PC-9 (cell line): ENCODE results near the gene MACROD1. TPM values are rescaled to one million over a fixed set of nuclear protein-coding genes. Genes with fewer than 3 reads are reported as not detected.

ENCODE experiments used
- BruUV-seq: library from RNA; stranded (reverse); fragments of 400-500 nt; replicated peaks from 2 replicates; lab custom pipeline; 2021; lab: Mats Ljungman, UMichigan
- CTCF ChIA-PET: fragments of 300-600 bp; sonication (Branson Sonifier 250); formaldehyde crosslinking; loops from one replicate; lab custom pipeline; 2022; ENCODE audit warnings: antibody characterized with exemption; lab: Charles Lee
- POLR2A ChIA-PET: fragments of 300-600 bp; sonication (Branson Sonifier 250); formaldehyde crosslinking; loops from one replicate; lab custom pipeline; 2022; ENCODE audit warnings: antibody characterized with exemption; ENCODE audit not compliant: unreplicated experiment; lab: Charles Lee
- DNase-seq, 2 experiments: peaks; one replicate each; pipeline versions ENCODE4 v3.0.0 to v3.0.0-alpha.2; 2015 to 2022; ENCODE audit warnings: mixed read lengths in 1 of 2
- H2AFZ ChIP-seq: fragments of 200-600 bp; sonication (generic); 2 replicates; pipeline ENCODE4 v1.8.1; 2017; ENCODE audit warnings: antibody characterized with exemption
- H3F3A ChIP-seq: fragments of 200-600 bp; sonication (generic); 2 replicates; pipeline ENCODE4 v1.8.1; 2017; ENCODE audit warnings: antibody characterized with exemption, mild to moderate bottlenecking, low read depth; ENCODE audit not compliant: insufficient read depth
- H3K27ac ChIP-seq: fragments of 200-600 bp; sonication (generic); 2 replicates; pipeline ENCODE4 v1.6.1; 2016; ENCODE audit warnings: mixed run types
- H3K27me3 ChIP-seq: fragments of 200-600 bp; sonication (generic); 2 replicates; pipeline ENCODE4 v1.6.1; 2016; ENCODE audit warnings: low read depth, mixed run types; ENCODE audit not compliant: insufficient read depth
- H3K36me3 ChIP-seq: fragments of 200-600 bp; sonication (generic); 2 replicates; pipeline ENCODE4 v1.6.1; 2016; ENCODE audit warnings: low read depth, mixed run types
- H3K4me1 ChIP-seq: fragments of 200-600 bp; sonication (generic); replicated peaks from 2 replicates; pipeline ENCODE4 v1.6.1; 2016; ENCODE audit warnings: mixed run types; ENCODE audit not compliant: insufficient read depth
- H3K4me2 ChIP-seq: fragments of 200-600 bp; sonication (generic); 2 replicates; pipeline ENCODE4 v1.6.1; 2017; ENCODE audit warnings: mixed run types
- H3K4me3 ChIP-seq: fragments of 200-600 bp; sonication (generic); 2 replicates; pipeline ENCODE4 v1.6.1; 2016; ENCODE audit warnings: mixed run types
- H3K79me2 ChIP-seq: fragments of 200-600 bp; sonication (generic); 2 replicates; pipeline ENCODE4 v1.6.1; 2017; ENCODE audit warnings: low read depth, mixed run types
- H3K9me2 ChIP-seq: fragments of 200-600 bp; sonication (generic); 2 replicates; pipeline ENCODE4 v1.8.1; 2017; ENCODE audit warnings: mild to moderate bottlenecking; ENCODE audit not compliant: insufficient read depth
- H3K9me3 ChIP-seq: fragments of 200-600 bp; sonication (generic); 2 replicates; pipeline ENCODE4 v1.8.1; 2016; ENCODE audit warnings: low read depth; ENCODE audit not compliant: insufficient read depth
- H4K20me1 ChIP-seq: fragments of 200-600 bp; sonication (generic); 2 replicates; pipeline ENCODE4 v1.8.1; 2017; ENCODE audit not compliant: insufficient read depth
- EZH2 ChIP-seq: fragments of 200-600 bp; sonication (generic); IDR thresholded peaks from 2 replicates; pipeline ENCODE4 v1.8.0; 2017; ENCODE audit warnings: antibody characterized with exemption, low read depth
- intact Hi-C: fragments of 100-400 bp; cut with micrococcal nuclease; formaldehyde crosslinking; loops from one replicate; pipeline ENCODE4 v1.10.0; 2022; ENCODE audit not compliant: unreplicated experiment
- total RNA-seq: library from RNA; stranded (reverse); gene quantifications from 2 replicates; pipeline ENCODE4 v1.2.3, GENCODE V29; 2021
- TF ChIP-seq, protein P1 (sequence below): fragments of 200-600 bp; sonication (generic); conservative IDR thresholded peaks from 2 replicates; pipeline ENCODE4 v1.6.1; 2017; ENCODE audit warnings: mixed run types, antibody characterized with exemption, mild to moderate bottlenecking, moderate library complexity

The MACROD1 gene
- total RNA-seq, 1 experiment from 2014 or later: 41.0 TPM

- H3K9me2 ChIP-seq: no peaks in the 10 kb centered on the region
- ChIA-PET CTCF (interaction anchor here (0.5 to 0.7 kb wide), 4 partner anchors 19 to 1401 kb away, joined by 3 to 7 read pairs (median 4); partner anchors contain the start of genes NUDT22, NXF1 and TRPT1), POLR2A (interaction anchor here (0.5 to 0.6 kb wide), 2 partner anchors 15 to 40 kb away, joined by 5 to 6 read pairs; no protein-coding TSS in a partner anchor)
- peaks cover 63% of the 10 kb centered on the region for H3F3A ChIP-seq
- no peak within 1 kb of the TSS for H3K4me3 ChIP-seq
- no peak within 1 kb of the TSS for H3K27ac ChIP-seq
- 0 out of 2 replicates have a peak, but pooled peaks cover 4% of the 10 kb centered on the region for H3K4me1 ChIP-seq
- no peaks in the 10 kb centered on the region for H3K79me2 ChIP-seq
- H3K27me3 ChIP-seq: no peaks in the 10 kb centered on the region
- peaks cover 24% of the 10 kb centered on the region for H4K20me1 ChIP-seq
- no peak for DNase-seq
- H3K9me3 ChIP-seq: no peaks in the 10 kb centered on the region
- intact Hi-C loops: no loop called here
- no peak within 1 kb of the TSS for H2AFZ ChIP-seq
- H3K4me2 ChIP-seq: no peak within 1 kb of the TSS
- no TSS peak for BruUV-seq
- TF ChIP-seq, protein P1, sequence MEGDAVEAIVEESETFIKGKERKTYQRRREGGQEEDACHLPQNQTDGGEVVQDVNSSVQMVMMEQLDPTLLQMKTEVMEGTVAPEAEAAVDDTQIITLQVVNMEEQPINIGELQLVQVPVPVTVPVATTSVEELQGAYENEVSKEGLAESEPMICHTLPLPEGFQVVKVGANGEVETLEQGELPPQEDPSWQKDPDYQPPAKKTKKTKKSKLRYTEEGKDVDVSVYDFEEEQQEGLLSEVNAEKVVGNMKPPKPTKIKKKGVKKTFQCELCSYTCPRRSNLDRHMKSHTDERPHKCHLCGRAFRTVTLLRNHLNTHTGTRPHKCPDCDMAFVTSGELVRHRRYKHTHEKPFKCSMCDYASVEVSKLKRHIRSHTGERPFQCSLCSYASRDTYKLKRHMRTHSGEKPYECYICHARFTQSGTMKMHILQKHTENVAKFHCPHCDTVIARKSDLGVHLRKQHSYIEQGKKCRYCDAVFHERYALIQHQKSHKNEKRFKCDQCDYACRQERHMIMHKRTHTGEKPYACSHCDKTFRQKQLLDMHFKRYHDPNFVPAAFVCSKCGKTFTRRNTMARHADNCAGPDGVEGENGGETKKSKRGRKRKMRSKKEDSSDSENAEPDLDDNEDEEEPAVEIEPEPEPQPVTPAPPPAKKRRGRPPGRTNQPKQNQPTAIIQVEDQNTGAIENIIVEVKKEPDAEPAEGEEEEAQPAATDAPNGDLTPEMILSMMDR: no peak
- TF ChIP-seq EZH2: no peak
- H3K36me3 ChIP-seq: peaks cover 11% of the 10 kb centered on the region; the same call in 1 of the 2 replicates
These were observed 40.7 kb upstream of the MACROD1 start, which contains the start of gene FERMT3 for GRCh38 chr11:64206457-64207255. FERMT3 (plus strand) TSS chr11:64206721; CDS start chr11:64207365, 644 bp downstream.

DNA sequence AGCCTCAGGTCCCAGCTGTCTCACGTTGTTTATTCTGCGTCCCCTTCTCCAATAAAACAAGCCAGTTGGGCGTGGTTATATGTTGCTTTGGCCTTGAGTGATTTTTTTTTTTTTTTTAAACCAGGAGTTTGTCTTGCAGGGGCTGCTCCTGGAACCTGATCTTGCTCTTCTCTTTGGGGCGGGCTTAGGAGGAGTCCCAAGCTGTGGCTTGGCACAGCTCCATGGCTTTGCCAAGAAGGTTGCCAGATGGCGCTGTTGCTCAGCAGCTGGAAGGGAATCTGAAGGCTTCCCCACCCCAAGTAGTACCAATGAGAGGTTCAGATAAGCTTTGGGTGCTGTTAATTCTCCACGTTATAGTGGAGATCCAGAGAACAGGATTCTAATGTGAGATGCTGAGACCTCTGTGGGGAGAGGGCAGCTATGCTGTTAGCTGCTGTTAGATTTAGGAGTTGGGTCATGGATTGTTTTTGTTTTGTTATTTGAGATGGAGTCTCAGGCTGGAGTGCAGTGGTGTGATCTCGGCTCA lies 38.6 kb upstream of the MACROD1 start:
- peak; percentile 85 to 93 for DNase-seq
- intact Hi-C loops: loop anchor here (1.0 kb wide), 5 partner anchors 48 to 449 kb away; no protein-coding TSS in a partner anchor

More for the DNA sequence above, 38.6 kb upstream of the MACROD1 start:
- Histone ChIP-seq H3F3A (peaks cover 83% of the 10 kb centered on the region), H3K4me2 (no peak overlapping the region), H3K4me1 (0 out of 2 replicates have a peak, but pooled peaks cover 4% of the 10 kb centered on the region), H4K20me1 (peaks cover 28% of the 10 kb centered on the region), H3K27me3 (no peaks in the 10 kb centered on the region), H3K36me3 (peaks cover 15% of the 10 kb centered on the region; the same call in 1 of the 2 replicates), H2AFZ (no peak overlapping the region), H3K9me3 (no peaks in the 10 kb centered on the region), H3K9me2 (no peaks in the 10 kb centered on the region), H3K27ac (no peak overlapping the region), H3K79me2 (no peaks in the 10 kb centered on the region), H3K4me3 (no peak overlapping the region)
- TF ChIP-seq, protein P1: peak; percentile 88
- TF ChIP-seq EZH2: no peak
- POLR2A ChIA-PET: interaction anchor here (0.6 to 0.7 kb wide), 4 partner anchors 67 to 1287 kb away, joined by 3 to 10 read pairs (median 8); no protein-coding TSS in a partner anchor
- CTCF ChIA-PET: interaction anchor here (0.6 to 1.9 kb wide), 16 partner anchors 8 to 151 kb away, joined by 3 to 23 read pairs (median 4); partner anchors contain the start of genes NUDT22, PRDX5 and TRPT1
- no TSS peak for BruUV-seq
